ENCODE measurements around the gene EGR2.

EGR2 gene

DNA sequence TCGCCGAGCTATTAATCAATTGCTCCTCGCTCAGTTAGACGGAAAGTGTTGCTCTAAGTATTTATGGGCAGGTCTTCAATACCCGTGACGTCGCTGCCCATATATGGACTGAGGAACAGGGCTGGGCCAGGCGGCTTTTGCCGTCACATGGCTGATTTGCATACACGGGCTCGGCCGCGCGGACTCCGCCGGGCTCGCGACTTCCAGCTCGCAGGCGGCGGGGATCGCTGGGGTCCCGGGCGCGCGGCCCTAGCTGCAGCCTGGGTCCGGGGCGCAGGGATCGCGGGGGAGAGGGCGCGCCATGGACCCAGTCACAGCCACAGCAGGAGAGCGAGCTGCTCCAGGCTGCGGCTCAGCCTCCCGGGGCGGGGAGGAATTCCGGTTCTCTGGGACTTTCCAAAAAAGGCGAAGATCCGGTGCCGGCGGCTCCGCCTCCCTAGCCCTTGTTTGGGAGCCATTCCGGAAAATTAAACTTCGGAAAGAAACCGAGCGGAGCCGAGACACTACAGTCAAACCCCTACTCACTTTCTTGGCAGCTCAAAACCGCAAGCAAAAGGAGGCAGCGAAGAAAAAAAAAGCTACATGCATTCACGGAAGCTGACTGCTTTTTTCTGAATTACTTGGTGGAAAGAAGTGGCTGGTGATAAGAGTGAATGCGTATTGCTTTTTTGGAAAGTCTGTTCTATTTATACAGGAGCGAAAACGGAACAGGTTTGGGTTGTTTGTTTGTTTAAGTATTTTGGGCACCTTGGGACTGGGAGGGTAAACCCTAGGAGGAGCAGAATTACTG, at the start of gene EGR2:
TSS of gene EGR2 (minus strand) at position 36 of the 790 bp plus-strand sequence. CDS start 337 bp downstream, outside the sequence.
- DNase-seq (ENCODE audit: low spot score): peak; percentile 89

DNA sequence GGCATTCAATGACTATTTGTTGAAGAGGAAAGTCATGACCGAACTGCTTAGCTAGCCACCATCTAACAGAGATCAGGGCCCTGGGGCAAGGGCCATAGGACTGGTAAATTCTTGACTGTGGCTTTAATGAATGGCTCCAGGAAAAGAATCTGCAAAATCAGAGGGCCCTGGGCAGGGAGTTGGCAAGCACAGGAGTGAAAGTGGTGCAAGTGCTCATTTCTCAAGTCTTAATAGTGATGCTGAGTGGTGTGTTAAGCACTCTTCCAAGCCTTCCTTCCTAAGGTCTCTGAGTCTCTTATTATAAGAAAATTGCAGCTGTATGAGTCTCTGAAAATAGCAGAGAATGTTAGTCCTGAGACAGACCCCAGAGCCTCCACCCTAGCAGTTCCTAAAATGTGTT, 46.3 kb upstream of the EGR2 start:
- DNase-seq (ENCODE audit: low spot score): no peak

DNA sequence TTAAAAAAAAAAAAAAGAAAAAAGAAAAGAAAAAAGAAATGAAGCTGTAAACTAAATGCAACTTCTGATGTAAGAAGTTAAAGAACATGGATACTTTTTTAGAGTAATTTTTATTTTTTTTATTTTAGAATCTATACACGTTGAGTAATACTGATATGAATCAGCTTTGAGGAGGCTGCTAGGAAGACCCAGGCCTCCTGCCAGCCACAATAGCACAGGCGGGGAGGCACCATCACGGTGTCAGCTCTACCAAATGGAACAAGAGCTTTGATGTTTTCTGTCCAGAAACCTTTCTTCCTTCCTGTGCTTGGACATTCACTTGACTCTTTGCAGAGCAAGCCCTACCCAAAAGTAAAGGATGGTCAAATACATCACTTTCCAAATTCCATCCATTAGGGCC, 45.3 kb upstream of the EGR2 start:
- no peak for DNase-seq (ENCODE audit: low spot score)

DNA sequence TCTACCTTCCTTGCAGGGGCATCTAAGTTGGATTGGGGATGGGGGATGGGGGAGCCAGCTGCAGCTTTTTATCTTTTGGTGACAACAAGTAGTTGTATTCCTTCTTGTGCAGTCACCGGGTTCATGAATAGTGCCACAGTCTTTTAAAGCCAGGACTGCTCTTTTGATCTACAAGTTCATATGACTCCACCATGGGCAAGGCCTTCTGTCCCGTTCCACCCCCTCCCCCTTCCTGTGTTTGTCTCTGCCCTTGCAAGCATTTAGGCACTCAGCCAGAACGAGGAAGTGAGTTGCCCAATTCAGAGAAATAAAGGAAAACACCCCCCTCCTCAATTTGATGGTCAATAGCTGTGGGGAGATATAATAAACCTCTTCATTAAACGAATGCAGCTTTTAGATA, 44.8 kb upstream of the EGR2 start:
- no peak for DNase-seq (ENCODE audit: low spot score)

DNA sequence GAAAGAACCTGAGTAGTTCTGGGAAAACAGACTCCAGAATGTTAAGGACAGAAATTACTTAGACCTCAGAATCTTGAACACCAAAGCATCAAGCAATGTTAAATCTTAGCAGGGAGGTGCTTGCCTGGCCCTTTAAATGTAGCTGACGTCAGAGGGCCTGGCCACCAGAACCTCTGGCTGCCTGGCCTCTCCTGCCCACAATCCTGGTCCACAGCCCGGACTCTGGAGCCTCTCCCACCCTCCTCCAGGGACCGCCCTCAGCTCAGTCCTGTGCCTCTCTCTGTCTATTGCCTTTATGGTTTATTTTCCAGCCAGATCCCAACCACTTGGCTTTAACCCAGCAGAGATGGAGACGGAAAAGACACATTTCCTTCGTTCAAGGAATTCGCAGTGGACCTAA, 42.2 kb upstream of the EGR2 start:
- no peak for DNase-seq (ENCODE audit: low spot score)

DNA sequence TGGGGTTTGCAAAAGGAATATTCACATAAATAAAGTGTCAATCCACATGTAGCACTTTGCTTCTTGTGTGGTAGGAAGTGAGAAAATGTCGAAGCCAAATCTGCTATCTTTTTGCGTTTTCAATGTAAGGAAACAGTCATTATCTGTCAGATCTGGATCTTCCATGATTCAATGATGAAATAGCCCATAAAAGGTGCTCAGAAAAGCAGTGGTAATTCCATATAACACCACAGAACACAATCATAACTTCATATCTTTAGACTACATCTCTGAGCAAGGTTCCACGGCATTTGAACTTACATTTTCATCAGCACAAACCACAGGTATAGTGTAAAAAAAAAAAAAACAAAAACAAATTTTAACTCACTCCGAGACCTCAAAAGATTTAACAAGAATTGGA, 39.9 kb upstream of the EGR2 start:
- DNase-seq (ENCODE audit: low spot score): no peak

DNA sequence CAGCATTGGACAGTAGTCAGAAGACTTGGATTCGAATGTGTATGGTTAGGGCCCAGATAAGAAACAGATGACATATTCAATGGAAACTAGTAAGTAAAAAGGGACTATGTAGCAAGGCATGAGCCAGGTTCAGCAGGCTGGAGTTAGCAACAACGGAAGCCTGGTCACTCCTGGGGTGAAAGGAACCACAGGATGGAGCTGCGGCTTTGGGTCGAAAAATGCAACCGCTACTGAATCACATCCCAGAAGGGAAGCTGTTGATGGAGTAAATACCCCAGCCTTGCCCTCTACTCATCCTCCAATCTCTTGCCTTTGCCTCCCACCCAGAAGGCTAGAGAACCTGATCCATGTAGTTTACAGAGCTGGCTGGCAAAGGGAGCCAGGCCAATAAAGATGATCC, 37.5 kb upstream of the EGR2 start:
- DNase-seq (ENCODE audit: low spot score): no peak

DNA sequence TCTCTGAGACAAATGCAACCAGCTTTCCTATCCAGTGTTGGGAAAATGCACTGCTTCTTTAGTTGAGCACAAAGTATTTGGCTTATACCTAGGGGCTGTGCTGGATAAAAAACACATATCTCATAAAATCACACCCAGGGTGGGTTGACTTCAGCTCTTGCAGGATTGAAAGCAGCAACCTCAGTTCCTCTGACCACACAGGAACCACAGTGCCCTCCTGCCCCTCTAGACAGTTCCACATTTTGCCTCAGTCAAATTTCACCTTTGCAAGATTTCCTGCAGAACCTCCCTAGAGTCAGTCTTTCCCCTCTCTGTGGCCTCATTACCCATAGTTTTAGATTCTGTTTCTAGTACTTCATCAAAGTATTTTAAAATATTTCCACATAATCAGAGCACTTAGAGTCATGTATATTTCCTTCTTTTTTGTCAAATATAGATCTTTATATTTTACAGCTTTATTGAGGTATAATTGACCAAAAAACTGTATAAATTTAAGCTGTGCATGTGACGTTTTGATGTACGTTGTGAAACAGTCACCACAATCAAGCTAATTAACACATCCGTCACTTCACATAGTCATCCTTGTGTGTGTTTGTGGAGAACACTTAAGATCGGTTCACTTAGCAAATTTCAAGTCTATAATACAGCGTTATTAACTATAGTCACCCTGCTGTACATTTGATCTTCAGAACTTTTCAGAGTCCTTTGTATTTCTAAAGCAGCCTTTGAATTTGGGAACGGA, 37.0 kb upstream of the EGR2 start:
- no peak for DNase-seq (ENCODE audit: low spot score)

DNA sequence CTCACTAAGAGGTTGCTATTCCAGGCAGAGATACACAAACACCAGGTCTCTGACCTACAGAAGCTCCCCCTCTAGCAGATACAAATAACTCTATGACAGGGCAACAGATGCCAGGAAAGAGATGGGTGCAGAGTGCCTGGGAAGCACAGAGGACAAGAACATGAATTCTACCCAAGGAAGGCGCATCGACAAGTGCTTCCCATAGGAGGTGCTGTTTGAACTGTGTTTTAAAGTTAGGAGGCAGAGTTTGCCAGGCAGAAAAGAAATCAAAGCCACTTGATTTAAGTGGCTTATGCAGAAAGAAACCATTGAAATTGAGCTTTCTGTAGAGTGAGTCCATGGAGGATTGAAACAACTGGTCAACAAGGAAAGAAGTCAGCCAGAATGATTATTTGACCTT, 35.3 kb upstream of the EGR2 start:
- no peak for DNase-seq (ENCODE audit: low spot score)

DNA sequence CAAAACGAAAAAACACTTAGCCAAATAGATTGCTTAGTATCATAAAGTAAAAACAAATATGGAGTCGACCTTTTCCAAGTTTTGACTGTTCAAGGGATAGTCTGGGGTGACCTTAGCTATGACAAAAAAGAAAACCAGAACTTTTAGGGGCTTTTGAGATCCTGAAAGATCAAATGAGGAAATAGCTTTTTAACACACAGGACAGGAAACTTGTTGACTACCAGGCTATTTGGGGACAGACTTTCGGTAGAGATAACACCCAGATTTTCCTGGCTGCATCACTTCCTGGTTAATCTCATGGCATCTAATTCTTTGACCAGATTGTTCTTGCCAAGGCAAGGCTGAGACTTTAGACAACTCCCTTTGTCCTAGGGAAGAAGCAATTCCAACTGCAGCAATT, 34.5 kb upstream of the EGR2 start:
- DNase-seq (ENCODE audit: low spot score): no peak

DNA sequence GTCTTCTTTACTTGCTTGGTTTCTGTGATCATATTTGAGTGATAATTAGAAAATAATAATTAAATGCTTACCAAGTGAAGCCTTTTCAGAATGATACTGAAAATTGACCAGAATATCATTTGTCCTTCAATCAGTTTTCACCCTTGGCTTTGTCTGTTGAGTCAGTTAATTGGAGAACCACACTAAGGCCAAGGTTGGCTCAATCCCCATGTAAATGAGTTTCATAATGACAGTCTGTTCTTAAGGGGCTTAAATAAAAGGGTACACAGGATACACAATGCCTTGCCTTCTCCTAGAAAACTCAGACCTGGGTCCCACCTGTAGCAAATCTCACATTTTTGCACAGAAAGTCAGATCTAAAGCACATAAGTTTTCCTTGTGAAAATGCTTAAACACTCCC, 31.3 kb upstream of the EGR2 start:
- DNase-seq (ENCODE audit: low spot score): no peak

DNA sequence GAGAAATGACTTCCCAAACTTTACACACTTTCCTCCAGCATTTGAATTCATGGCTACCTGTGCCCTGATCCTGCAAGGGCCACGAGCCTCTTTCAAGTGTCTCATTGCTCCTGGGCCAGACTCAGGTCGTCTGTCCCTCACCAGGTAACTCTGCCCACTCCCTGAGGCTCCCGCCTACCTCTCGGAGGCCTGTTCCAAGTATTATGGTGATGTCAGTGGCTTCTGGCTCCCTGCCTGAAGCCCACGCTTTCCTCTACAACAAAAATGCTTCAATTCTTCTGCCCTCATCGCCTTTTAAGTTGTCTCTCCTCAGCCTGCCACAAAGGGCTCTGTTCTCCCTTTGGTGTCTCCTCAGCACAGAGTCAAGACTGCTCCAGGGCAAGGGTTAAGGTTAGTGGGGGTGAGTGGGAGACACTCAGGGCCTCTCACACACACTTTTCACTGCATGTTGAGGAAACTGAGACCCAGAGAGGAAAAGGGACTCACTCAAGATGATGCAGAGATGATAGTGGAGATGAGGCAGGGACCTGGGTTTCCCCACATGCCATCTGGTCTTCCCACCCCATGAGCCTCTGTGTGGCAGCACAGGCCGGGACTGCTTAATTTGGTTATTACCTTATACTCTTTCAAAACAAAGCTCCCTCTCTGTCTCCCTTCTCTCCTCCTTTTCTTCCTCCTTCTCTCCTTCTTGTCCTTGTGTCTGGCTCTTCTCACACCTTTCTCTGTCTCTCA, 28.3 kb upstream of the EGR2 start:
- DNase-seq (ENCODE audit: low spot score): no peak

DNA sequence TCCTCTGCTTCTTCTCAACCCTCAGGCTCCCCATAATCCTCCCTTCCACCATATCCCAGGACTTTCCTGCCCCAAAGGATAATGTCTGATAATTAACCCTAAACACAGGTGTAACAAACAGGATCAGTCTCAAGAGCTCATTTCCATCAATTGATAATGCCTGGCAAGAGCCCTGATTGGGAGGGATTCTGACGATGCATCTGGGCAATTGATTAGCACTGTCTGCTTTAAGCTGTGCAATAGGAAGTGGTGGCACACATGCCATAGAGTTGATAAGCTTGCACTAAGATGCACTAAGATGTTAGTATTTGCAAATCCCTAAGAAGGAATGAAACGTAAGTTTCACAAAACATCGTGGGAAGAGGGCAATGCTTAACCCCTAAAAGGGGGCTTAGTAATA, 27.4 kb upstream of the EGR2 start:
- DNase-seq (ENCODE audit: low spot score): no peak

DNA sequence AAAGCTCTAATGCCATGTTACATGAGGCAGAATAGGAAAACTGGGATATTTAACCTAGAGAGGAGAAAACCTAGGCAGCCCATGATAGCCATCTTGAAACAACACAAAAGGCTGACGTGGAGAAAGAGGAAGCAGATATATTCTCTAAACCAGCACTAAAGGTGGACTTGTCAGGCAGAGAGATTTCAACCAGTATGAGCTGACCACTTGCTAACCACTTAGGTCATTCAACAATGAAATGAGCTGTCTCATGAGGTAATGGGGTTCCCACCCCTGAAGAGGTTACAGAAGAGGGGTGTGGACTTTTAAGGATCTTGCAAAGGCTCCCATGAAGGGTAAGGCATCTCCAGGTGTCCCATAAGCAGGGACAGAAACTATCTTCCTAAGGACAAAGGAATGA, 26.8 kb upstream of the EGR2 start:
- no peak for DNase-seq (ENCODE audit: low spot score)

DNA sequence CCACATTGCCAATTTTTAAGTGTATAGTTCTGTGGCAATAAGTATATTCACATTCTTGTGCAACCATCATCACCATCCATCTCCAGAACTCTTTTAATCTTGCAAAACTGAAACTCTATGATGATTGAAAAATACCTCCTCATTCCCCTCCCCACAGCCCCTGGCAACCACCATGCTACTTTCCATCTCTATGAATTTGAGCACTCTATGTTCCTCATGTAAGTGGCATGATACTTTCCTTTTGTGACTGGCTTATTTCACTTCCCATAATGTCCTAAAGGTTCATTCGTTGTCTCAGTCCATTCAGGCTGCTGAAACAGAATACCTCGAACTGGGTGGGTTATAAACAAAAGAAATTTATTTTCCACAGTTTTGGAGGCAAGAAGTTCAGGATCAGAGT, 23.4 kb upstream of the EGR2 start:
- no peak for DNase-seq (ENCODE audit: low spot score)

DNA sequence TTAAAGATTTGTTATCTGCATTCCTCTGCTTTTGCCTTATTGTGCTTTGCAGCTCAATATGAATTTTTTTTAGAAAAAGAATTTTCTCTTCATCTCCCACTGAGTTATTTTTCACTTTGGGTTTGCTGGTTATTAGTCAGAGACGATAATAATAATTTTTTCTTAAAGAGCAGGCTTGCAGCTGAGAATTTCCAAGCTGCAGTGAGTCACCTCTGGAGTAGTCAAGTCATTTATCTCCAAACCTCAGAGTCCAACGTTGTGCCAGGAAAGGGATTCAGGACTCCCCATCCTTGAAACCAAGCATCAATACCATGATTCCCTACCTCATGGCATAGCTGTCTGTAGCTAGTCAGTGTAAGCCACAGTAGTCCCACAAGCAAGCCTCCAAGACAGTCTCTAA, 15.2 kb upstream of the EGR2 start:
- DNase-seq (ENCODE audit: low spot score): no peak

DNA sequence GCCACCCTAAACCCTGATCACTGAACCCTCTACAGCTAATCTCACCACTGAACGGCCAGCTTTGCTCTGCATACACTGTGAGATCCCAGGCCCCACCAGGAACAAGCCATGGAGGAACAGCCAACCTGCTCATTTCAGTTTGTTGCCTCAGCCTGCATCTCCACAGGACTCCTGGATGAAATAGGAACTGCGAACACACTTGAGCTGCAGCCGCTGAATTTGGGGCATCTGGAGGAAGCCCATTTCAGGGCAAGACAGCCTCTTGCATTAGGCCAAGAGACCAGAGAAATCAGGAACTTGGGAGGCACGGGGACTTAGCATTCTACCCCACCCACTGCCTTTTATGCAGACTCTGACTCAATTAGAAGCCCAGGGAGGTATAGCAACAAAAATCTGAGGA, 14.5 kb upstream of the EGR2 start:
- DNase-seq (ENCODE audit: low spot score): no peak

DNA sequence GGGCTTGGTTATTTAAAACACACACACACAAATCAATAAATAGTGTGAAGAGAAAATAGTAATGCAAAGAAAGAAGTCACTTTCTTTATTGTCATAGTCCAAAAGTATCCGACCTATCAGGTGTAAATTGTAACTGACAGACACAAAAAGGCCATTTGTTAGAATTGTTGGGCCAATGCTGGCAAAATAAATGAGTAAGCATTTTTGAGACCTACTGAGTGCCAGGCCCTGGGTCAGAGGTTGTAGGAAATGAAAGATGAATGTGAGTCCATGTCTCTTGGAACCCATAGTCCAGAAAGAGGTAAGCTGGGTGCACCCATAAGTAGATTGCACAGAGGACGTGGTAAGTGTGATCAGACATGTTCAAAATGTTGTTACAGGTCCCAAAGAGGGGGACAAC, 13.5 kb upstream of the EGR2 start:
- DNase-seq (ENCODE audit: low spot score): no peak

DNA sequence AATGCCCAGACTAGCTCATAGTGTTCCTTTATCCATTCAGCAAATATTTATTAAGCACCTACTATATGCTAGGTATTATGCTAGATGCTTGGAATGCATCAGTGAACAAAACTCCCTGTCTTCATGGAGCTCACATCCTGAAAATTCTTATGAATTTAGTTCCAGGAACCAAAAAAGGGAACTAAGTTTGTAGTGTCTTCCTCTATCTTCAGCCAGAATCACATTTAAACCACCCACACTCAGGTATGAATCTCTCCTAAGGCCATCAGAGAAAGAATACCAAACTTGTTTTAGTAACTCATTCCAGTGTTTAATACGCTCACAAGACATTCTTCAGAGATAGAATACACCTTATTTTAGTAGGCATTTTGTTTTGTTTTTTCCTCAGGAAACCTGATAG, 10.1 kb upstream of the EGR2 start:
- DNase-seq (ENCODE audit: low spot score): no peak

DNA sequence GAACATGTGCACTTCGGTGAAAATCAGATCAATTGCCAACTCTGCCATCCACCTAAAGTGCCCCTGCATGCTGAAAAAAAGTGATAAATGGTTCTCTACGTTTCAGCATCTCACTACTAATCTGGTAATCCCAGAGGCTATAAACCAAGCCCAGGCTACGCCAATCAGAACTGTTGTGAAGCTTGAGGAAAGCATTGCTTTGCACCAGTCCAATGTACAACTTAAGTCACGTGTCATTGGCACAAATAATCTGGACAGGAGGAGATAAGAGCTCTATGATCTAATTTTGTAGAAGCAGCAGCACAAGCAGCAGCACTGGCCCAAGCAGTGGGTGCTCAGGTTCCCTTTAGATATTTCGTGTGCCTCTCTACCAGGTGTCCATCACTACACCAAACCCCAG, 4.4 kb upstream of the EGR2 start:
- peak; percentile 14 for DNase-seq (ENCODE audit: low spot score)

DNA sequence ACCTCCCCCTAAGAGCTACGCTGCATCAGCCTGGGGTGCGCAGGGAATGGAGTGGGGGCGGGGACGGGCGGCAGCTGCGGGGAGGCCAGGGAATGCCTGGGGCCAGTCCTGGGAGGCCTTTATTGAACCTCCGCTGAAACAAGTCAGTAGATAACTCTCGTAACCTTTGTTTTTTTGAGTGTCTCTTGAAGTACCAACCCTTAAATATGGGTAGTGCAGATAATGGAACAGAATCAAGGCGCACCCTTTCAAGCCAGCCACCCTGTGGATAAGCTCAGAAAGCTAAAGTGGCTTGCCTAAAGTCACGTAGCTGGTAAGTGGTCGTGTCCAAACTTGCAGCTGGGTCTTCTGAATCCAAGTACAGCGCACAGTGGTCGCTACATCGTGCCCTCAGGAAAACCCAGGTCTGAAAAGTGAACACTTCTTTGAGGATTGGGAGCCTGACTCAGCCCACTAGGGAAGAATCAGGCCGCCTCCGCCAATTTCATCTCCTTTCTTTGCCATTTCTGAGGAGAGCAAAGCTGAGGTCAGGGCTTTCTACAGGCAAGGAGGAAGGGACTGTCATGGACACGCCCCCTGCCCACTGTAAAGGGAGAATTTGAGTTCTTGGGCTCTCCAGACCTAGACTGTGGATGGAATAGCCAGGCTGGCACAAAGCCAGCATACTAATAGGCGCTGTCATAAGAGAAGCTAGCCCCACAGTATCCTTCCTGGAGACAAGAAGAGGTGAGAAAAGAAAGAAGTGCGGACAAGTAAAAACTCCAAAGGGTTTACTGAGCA, 3.2 kb upstream of the EGR2 start:
- DNase-seq (ENCODE audit: low spot score): peak; percentile 46

DNA sequence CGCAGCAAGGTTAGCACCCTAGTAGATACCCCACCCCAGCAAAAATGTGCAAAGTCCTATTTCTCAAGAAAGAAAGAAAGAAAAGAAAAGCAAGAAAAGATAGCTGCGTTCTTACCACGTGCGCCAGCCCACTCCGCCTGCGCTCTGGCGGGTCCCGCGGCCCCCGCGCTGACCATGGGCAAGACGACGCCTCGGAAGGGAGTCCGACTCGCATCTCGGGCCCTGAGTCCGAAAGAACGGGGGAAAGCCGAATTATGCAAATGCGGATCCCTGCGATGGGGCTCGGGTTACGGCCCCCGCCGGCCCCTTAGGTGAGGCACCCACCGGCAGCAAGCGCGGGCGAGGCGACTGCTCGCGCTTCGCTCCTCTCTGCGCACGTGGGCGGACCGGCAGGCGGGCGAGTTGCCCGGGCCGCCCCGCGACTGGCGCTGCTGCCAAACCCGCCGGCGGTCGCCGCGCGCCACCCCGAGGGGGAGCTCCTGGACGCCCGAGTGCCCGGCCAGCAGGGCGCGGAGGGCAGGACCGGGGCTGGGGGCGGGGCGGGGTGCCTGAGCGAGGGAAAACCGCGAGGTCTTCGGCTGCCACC, 2.4 kb upstream of the EGR2 start:
- DNase-seq (ENCODE audit: low spot score): peak; percentile 18

Measured in hematopoietic multipotent progenitor cell treated with erythropoietin and hydrocortisone succinate and interleukin-3 and kit ligand, for 17 days (in vitro differentiated cells).